Activated CD4-positive, CD25-positive, alpha-beta regulatory T cell treated with anti-CD3 and anti-CD28 coated beads, Interleukin-2, amount 50 U/mL, for 16 hours (primary cell): ENCODE results near the gene MRPL52.

ENCODE experiments used
- DNase-seq: peaks from one replicate; pipeline ENCODE4 v3.0.0-alpha.2; 2020; ENCODE audit warnings: low read depth, low spot score

Gene MRPL52

GRCh38 chr14:22882064-22882463, 52.4 kb downstream of the MRPL52 start:
- DNase-seq: no peak

- no peak for DNase-seq
These were observed 53.0 kb downstream of the MRPL52 start for GRCh38 chr14:22882529-22883172.

GRCh38 chr14:22883173-22883976, 53.7 kb downstream of the MRPL52 start, which contains the start of gene REM2:
Gene REM2, plus strand, starts transcription at chr14:22883222. Its CDS starts 66 bp downstream, at chr14:22883288.
- DNase-seq: no peak

- no peak for DNase-seq
These were observed 54.5 kb downstream of the MRPL52 start for GRCh38 chr14:22884076-22884737.
